ENCODE measurements around the gene TMEM164.
"Not testable (repeated sequence)": the region's sequence is repeated elsewhere in the genome, so short reads cannot be mapped to it uniquely, and the experiment has no call there.

The TMEM164 gene

DNA sequence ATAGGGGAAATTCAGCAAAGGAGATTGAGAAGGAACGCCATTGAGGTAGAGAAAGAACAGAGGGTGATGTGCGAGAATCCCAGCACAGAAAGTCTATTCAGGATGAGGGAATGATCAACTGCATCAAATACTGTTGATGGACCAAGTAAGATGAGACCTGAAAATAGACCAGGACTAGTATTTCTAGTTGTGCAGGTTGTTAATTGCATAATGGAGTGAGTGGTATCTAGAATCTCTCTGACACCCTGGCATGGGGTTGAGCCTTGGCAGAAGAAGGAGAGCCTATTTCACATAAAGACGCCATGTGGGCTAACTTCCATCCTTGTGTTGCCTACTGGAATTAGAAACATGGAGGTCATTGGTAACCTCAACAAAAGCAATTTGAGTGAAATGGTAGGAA lies 135.6 kb downstream of the TMEM164 start:
- no peak for DNase-seq

DNA sequence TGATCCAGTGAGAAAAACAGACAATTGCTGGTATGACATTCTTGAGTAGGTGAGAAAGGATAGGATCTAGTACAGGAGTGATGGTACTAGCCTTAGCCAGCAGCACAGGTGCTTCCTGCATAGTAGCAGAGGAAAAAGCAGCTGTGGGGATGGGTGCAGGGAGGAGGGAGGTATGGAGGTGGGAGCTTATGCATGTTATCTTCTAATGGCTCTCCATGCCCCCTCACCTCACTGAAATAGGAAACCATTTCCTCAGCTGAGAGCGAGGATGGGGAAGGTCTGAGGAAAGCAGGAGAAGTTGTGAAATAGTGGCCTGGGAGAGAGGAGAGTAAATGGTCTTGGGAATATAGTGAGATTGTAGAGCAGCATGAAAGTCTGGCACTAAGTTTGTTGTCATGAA lies 136.3 kb downstream of the TMEM164 start:
- DNase-seq, result no peak

DNA sequence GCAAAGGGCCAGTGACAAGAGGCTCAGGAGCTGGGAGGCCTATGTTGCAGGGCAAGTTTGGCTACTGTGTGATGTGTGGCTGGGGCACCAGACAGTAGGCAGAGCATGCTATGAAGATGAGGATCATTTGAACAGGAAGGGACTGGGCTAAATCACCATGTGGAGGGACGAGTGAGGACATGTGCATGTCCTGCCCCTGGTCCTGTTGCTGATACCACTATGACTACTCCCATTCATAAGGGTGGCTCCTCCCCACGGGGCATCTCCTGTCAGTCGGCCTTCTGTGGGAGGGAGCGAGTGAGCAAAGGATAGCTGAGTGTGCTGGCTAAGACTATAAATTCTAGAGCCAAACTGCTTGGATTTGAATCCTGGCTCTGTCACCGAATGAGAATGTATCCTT lies 139.2 kb downstream of the TMEM164 start:
- no peak for DNase-seq

DNA sequence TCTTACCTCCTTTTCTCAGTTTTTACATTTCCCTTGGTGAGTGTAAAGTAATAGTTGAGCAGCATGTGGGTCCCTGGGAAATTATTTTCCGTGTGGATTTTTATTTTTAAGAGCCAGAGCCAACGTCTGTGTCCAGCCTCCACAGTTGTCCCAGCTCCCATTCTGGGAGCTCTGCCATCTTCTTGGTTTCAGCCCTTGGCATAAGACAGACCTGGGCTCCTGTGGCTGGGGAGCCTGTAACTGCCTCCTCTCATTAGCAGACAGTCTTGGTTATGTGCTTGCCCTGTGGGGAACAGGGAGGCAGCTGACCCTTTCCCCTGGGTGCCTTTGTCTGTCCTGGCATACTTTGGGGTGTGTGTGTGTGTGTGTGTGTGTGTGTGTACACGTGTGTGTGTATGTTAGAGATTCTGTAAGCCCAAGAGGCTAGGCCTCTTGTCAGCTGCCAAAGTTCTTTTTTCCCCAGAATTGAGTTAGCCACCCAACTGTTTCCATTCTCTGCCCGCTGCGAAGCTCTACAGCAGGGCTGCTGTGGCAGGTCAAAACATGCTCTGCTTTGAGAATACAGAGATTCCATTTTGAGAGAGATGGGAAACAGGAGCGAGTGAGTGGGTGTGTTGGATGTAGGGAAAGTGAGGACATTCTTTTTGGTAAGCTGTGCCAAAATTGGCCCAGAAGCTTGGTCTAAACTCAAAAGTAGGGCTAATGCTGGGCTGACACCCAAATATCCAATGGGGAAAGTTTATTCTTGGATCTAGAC lies 140.7 kb downstream of the TMEM164 start:
- DNase-seq, result no peak

DNA sequence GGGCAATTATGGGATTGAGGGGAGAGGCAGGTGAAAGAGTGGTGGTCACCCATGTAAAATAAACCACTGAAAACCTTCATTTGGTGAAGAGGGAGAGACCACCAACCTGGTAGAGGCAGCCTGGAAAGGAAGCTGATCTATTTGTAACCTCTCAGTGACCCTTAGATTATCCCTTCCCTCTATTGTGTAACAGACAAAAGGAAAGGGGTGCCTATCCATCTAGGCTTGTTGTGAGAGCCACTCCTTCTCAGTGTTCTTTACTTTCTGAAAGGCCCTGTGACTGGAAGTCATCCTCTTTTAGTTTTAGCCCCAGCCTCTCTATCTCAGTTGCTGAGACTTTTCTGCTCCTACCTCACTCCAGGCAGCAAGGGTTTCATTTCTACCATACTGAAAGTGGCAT lies 142.4 kb downstream of the TMEM164 start:
- no peak for DNase-seq

DNA sequence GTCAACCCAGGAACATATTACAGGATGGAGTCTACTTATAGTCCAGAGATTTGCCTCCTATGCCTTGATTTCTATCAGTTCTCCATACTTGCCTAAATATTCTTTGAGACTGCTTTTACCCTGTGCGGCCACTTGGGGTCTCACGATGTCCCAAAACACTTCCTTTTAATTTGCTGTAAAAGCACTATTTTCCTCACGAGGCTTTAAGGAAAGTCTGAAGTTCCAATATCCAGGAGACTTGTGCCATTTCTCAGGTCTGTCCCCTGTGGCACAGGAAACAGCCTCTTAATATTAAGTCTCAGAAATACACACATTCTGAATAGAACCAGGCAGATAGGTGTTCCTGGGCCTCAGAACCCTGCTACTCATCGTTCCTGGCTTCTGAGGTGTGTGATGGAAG lies 142.9 kb downstream of the TMEM164 start:
- peak; percentile 17 for DNase-seq

DNA sequence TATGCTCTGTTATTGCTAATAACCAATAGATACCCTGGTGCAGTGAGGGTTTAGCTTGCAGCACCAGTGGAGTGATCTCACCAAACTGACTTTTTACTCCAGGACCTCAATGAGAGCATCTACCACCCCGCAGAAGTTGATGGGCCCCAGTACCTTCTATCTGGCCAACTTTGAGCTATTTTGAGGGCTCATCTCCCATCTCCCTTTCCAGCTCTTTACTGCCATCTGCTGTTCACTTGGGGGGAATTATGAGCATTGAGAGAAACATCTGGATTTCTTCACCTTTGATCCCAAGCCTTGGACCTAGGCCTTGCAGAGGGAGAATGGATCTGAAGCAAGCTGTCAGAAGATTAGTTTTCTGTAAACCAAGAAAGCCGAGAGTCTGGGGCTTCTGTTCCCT lies 143.6 kb downstream of the TMEM164 start:
- peak; percentile 39 for DNase-seq

DNA sequence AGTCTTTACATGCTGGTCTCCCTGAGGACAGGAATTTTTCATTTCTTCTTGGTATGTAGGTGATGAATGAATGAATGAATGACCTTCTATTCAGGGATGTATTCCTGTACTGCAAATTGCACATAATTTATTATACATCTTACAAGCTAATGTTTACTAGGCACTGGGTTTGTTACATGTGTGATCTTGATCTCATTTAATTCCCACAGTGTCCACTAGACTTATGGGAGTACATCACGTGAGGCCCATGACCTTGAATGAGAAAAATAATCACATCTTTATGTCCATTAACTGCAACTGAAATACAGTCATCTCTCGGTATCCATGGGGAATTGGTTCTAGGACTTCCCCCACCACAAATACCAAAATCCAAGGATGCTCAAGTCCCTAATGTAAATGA lies 150.3 kb downstream of the TMEM164 start:
- no peak for DNase-seq

DNA sequence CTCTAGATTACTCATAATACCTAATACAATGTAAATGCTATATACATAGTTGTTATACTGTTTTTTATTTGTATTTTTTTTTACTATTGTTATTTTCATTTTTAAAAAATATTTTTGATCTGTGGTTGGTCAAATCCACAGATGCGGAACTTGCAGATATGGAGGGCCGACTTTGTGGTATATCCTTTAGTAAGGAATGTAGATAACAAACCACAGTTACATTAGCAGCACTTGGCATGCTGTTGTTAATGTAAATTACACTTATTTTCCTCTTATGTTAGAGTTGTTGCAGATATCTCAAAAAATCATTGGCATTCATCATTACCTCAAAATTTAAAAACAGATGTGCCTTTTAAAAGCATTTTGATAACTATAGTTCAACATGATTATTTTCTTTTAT lies 151.0 kb downstream of the TMEM164 start:
- no peak for DNase-seq

DNA sequence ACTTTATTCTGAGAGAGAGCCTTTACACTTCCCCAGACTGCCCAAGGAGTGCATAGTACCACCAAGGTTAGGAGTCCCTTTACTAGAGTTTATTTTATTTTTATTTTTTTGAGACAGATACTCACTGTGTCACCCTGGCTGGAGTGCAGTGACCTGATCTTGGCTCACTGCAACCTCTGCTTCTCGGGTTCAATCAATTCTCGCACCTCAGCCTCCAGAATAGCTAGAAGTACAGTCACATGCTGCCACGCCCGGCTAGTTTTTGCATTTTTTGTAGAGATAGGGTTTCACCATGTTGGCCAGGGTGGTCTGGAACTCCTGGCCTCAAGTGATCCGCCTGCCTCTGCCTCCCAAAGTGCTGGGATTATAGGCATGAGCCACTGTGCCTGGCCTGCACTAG lies 151.4 kb downstream of the TMEM164 start:
- DNase-seq, result not testable (repeated sequence)

DNA sequence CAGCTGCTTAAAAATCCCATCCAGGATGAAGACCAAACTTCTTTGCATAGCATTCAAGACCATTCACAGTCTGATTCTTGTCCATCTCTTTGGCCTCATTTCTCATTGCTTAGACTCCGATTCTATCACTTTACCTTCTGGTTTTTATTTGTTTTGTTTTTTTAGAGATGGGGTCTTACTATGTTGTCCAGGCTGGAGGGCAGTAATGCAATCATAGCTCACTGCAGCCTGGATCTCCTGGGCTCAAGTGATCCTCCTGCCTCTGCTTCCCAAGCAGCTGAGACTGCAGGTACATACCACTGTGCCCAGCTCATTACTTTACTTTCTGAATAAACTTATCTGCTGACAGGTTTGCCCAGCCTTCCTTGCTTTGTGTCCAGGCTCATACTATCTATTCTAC lies 152.8 kb downstream of the TMEM164 start:
- DNase-seq, result no peak

DNA sequence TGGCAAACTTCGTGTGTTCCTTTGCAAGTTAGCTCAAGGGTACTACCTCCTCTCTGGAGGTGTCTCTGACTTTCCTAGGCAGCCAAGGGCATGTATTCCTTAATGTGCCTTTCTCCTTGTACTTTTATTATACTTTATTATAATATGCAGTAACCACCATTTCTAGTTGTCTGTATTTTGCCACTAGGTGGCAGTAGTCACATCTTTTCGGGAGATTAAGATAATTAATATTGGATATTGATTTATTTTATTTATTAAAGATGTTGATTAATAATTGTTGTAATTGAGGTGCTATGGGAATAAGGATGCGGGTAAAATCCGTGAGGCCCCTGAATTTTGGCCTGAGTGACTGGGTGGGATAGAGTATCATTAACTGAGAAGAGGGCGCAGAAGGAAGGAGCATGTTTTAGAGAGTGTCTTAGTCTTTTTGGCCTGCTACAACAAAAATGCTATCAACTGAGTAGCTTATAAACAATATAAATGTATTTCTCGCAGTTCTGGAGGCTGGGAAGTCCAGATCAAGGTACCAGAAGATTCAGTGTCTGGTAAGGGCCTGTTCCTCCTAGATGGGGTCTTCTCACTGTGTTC lies 153.3 kb downstream of the TMEM164 start:
- DNase-seq, result peak; percentile 40

DNA sequence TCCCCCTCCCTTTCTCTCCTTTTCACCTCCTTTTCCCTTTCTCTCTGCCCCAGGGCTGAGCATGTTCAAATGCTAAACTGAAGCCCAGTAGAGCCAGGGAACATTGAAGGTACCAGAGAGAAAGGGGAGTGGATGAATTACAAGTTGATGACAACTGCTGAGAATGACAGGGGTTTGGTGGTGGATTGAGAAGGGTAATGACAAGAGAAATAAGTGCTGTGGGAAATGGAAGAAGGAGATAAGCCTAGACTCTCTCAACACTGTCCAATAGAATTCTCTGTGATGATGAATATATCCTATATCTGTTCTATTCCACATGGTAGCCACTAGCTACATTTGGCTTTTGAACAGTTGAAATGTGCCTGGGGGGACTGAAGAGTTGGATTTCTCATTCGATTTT lies 154.5 kb downstream of the TMEM164 start:
- no peak for DNase-seq

DNA sequence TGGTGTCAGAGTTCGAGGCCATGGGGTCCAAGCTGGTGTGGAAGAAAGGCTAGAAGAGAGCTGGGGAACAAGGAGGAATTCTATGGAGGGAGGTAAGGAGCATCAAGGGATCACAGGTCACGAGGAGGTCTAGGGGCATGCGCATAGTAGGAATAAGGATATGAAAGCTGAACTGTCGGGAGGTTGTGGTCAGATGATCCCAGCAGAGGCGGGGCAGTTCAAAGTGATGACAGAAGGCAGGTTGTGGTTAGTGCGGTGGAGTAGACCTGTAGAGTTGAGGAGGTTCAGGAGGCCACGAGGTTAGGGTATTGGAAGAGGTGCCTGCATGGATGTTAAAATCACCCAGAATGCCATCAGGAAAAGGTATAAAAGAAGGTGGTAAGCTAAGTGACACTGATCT lies 156.3 kb downstream of the TMEM164 start:
- DNase-seq, result no peak

DNA sequence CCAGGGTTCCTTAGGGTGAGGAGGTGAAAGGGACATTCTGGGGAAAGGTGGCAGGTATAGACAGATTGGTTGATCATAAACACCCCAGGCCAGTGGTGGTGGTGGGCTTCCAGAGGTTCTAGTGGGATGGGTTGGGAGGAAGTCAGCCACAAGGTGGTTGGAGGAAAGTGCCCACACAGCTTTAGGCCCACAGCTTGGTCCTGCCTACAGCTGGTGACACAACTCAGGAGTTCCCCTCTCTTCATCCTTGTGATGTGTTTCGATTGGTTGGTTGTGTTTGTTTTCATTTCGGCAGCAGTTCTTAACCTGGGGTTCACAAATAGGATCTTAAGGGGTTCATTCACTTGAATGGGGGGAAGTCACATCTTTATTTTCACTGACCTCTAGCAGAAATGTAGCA lies 157.0 kb downstream of the TMEM164 start:
- no peak for DNase-seq

DNA sequence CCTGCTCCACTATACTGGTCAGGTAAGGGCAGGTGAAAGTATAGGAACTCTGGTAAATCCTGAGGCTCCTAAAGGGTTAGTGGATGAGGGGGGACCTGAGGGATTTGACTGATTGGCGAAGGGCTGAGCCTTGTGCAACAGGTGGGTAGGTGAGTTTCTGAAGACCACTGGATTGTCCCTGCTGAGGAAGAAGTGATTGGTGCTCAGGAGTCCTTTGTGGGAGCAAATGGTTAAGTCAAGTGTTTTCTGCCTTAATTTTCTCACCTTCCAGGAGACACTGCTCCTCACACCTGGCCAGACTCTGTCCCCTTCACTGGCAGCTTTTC lies 158.4 kb downstream of the TMEM164 start:
- no peak for DNase-seq

DNA sequence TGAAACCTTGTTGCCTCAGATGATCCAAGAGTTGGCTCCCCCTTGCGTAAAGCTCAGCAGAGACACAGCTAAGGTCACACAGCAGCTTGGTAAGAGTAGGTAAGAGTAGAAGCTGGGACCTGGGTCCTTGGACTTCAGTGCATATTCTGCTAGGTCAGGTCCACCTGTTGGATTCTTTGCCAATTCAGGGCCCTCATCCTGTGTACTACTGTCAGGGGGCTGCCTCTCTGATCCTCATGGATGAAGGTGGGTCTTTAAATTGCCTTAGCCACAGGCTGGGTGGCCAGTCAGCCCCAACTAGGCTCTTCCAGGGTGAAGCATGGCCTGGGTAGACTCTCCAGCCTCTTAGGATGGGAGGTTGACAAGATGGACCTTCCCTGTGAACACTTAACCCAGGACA lies 159.2 kb downstream of the TMEM164 start:
- DNase-seq, result no peak

DNA sequence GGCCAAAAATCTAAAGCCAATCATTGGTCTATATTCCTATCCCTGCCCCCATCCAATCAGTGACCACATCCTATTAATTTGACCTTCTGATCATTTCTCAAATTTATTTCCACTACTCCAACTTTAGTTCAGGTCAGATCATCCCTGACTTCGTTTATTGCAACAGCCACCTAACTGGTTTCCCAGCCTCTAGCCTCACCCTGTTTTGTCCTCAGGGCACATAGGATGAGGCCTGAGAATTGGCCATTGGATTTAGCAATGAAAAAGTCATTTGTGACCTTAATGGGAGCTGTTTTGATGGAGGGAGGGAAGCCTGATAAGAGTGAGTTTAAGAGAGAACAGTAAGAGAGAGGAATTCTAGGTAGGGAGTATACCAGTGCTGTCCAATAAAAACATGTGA lies 160.0 kb downstream of the TMEM164 start:
- no peak for DNase-seq

DNA sequence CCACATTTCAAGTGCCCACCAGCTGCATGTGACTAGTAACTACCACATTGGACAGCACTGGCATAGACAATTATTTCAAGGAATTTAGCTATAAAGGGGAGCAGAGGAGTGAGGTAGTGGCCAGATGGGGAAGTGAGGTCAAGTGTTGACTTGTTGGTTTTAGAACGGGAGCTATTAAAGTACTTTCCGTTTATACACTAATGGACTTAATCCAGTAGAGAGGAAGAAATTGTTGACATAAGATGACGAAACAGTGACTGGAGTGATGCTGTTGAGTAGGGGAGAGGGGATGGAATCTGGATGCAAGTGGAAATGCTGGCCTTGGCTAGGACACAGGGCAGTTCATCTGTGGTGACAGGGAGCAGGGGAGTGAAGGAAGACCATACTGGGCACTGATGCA lies 160.6 kb downstream of the TMEM164 start:
- no peak for DNase-seq

DNA sequence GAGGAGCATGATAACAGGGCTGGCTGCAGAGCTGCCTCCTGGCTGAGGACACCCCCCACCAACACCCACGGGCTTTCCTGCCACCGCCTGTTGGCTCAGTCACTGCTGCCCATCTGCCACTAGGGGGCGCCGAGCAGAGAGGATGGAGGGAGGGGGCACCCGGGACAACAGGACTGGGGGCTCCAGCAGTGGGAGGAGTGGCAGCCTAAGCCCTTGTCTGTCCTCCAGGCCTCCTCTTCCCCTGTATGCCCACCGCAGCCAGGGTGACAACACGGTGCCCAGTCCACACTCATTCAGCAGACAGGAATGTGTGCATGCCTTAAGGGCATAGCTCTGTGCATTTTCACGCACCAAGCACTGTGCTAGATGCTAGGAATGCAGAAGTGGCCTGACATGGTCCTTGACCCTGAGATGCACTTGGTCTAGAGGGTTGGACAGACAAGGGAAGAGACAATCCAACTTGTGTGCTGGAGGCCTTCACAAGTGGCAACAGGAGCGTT lies 165.1 kb downstream of the TMEM164 start:
- peak; percentile 19 for DNase-seq

DNA sequence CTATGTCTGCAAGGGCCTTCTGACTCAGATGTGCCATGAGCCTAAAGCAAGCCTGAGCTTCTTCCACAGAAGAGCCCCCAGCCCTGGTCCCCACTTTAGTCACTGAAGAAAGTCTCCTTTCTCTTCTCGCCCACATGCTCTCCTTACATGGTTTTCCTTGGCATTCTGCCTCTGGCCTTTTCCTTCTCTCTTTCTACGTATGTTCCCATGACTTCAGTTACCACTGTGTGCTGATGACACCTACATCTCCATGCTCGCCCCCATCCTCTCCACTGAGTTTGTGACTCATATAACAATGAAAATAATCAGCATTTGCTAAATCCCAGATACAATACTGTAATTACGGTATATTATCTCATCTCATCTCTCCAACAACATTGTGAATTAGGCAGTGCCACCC lies 165.7 kb downstream of the TMEM164 start:
- DNase-seq, result no peak

DNA sequence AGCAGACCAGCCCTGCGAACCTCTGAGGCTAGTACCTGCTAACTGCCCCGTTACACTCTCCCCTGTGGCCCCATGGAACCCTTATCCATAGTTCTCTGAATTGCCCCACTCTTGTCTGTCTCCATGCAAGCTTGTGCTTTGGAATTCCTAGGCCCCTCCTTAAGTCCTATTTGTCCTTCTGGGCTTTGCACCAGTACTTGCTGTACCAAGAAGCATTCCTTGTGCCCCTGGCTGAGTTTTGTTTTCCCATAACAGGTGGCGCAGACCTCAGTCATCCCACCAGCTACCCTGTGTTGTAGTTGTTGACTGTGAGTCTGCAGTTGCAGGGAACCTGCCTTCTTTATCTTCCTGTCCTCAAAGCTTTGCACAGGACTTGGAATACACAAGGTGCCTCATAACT lies 167.1 kb downstream of the TMEM164 start:
- DNase-seq, result no peak

DNA sequence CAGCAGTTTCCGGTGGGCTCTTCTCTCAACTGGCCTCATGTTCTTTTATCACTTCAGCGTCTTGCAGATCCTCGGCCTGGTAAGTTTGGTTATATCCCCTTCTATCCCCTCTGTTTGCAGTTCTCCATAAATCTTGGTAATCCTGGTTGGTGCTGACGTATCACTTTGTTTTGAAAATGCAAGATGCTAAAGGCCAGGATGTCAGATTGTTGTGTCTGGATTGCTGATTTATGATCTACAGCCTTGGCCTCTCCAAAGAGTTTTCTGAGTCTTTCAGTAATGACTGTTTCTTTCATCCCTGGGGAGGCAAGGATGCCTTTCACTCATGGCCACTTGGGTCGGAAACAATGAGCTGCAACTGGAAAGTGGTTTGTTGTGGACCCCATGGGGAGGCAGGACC lies 168.5 kb downstream of the TMEM164 start:
- DNase-seq, result no peak

DNA sequence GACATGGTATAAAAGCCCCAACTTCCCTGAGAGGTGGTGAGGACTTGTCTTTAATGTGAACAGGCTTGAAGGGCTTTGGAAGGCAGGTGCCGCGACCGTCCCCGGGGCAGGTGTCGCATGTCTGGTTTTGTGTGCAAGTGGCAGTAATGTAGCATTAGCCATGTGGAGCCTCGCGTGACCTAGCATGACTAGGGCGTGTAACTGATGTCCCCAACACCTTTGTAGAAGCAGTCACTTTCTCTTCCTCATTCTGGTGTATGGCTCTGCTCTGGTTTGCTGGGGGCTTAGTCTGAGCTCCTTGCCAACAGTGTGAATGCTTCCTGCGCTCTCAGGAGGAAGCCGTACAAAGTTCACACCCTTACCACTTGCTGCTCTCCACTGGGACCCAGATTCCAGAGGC lies 169.3 kb downstream of the TMEM164 start:
- no peak for DNase-seq

All from CD4-positive, alpha-beta T cell treated with Interleukin-4 for 4 hours (primary cell).